Ascending aorta (tissue), 2 donors: ENCODE data around the gene HLF. TPM values are rescaled to one million over a fixed set of nuclear protein-coding genes. Genes with fewer than 3 reads are reported as not detected.

Experiments used
- DNase-seq, 2 donors: peaks; one replicate each; pipeline ENCODE4 v3.0.0-alpha.2; 2019; ENCODE audit warnings: low spot score in 2 of 2
- H3K27ac ChIP-seq, 2 donors: fragments of 200-600 bp; sonication (generic); one replicate each; pipeline ENCODE4 v1.5.1; 2016 to 2017; ENCODE audit warnings: mild to moderate bottlenecking in 1 of 2
- H3K27me3 ChIP-seq: fragments of 200-600 bp; sonication (generic); one replicate; pipeline ENCODE4 v1.5.1; 2017
- H3K36me3 ChIP-seq, 2 donors: fragments of 200-600 bp; sonication (generic); one replicate each; pipeline ENCODE4 v1.5.1; 2016
- H3K4me1 ChIP-seq, 2 donors: fragments of 200-600 bp; sonication (generic); one replicate each; pipeline ENCODE4 v1.5.1; 2016 to 2017; ENCODE audit warnings: mild to moderate bottlenecking in 1 of 2
- H3K4me3 ChIP-seq, 2 donors: fragments of 200-600 bp; sonication (generic); one replicate each; pipeline ENCODE4 v1.5.1; 2016 to 2017; ENCODE audit warnings: mild to moderate bottlenecking in 1 of 2
- H3K9me3 ChIP-seq, 2 donors: fragments of 200-600 bp; sonication (generic); one replicate each; pipeline ENCODE4 v1.5.1; 2016
- intact Hi-C: fragments of 100-400 bp; cut with DNase I; formaldehyde crosslinking; loops from one replicate; pipeline ENCODE4 v1.15.1; 2023
- total RNA-seq: library from RNA; depleted of rRNA; stranded (reverse); fragments of >200 nt; gene quantifications from one replicate; pipeline ENCODE4 v1.1.0, GENCODE V29; 2016
- TF ChIP-seq, protein P1 (sequence below), 3 experiments: fragments of 200-600 bp in 2 of 3; fragments of 450-650 bp in 1 of 3; sonication (generic) in 2 of 3; IDR thresholded peaks; one replicate each; pipeline ENCODE4 v1.5.1; 2016 to 2019; ENCODE audit warnings: antibody characterized with exemption in 3 of 3, mild to moderate bottlenecking in 1 of 3, moderate library complexity in 1 of 3

HLF gene
- total RNA-seq, 1 donor from 2014 or later = 11.3 TPM

- intact Hi-C loops = no loop called here
- Histone ChIP-seq H3K27me3 (no peaks in the 10 kb centered on the region), H3K4me1 (no peaks in the 10 kb centered on the region), H3K9me3 (no peaks in the 10 kb centered on the region), H3K4me3 (no peak overlapping the region), H3K36me3 (peaks cover 0 to 21% of the 10 kb centered on the region in 2 donors), H3K27ac (no peak overlapping the region)
- DNase-seq = no peak
- TF ChIP-seq, protein P1, sequence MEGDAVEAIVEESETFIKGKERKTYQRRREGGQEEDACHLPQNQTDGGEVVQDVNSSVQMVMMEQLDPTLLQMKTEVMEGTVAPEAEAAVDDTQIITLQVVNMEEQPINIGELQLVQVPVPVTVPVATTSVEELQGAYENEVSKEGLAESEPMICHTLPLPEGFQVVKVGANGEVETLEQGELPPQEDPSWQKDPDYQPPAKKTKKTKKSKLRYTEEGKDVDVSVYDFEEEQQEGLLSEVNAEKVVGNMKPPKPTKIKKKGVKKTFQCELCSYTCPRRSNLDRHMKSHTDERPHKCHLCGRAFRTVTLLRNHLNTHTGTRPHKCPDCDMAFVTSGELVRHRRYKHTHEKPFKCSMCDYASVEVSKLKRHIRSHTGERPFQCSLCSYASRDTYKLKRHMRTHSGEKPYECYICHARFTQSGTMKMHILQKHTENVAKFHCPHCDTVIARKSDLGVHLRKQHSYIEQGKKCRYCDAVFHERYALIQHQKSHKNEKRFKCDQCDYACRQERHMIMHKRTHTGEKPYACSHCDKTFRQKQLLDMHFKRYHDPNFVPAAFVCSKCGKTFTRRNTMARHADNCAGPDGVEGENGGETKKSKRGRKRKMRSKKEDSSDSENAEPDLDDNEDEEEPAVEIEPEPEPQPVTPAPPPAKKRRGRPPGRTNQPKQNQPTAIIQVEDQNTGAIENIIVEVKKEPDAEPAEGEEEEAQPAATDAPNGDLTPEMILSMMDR (IDR thresholded peaks at IDR 0.05) = no peak
These were observed 51.7 kb downstream of the HLF start for GRCh38 chr17:55316499-55316898.

- Histone ChIP-seq H3K27me3 (no peaks in the 10 kb centered on the region), H3K27ac (no peak overlapping the region), H3K9me3 (no peaks in the 10 kb centered on the region), H3K4me1 (no peaks in the 10 kb centered on the region), H3K4me3 (no peak overlapping the region), H3K36me3 (peaks cover 0 to 21% of the 10 kb centered on the region in 2 donors)
- TF ChIP-seq, protein P1 (IDR thresholded peaks at IDR 0.05) = no peak
- DNase-seq = no peak
- intact Hi-C loops = no loop called here
These were observed 52.5 kb downstream of the HLF start for GRCh38 chr17:55317284-55317683.

DNA sequence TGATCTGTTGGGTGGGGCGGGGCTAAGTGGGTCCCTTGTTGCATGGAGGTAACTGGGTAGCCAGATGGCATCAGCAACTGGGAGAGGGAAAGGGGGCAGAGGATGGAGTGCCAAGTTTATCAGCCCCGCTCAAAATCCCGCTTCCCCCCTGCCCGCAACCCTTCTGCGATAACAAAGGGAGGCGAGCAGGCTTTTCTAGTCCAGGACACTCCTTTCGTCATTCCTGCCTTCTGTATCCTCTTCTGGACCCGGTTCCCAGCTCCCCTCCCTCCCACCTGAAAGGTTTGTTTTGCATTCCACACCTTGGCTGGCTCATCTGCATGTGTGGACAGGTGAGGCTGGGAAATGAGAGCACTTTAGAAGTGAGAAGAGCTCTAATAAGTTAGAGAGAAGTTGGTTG, 53.3 kb downstream of the HLF start:
- DNase-seq = no peak
- no peaks in the 10 kb centered on the region for H3K27me3 ChIP-seq
- no peak overlapping the region for H3K27ac ChIP-seq
- H3K36me3 ChIP-seq = peaks cover 0 to 21% of the 10 kb centered on the region in 2 donors
- H3K4me1 ChIP-seq = no peaks in the 10 kb centered on the region
- no peaks in the 10 kb centered on the region for H3K9me3 ChIP-seq
- intact Hi-C loops = no loop called here
- TF ChIP-seq, protein P1 (IDR thresholded peaks at IDR 0.05) = no peak
- no peak overlapping the region for H3K4me3 ChIP-seq

DNA sequence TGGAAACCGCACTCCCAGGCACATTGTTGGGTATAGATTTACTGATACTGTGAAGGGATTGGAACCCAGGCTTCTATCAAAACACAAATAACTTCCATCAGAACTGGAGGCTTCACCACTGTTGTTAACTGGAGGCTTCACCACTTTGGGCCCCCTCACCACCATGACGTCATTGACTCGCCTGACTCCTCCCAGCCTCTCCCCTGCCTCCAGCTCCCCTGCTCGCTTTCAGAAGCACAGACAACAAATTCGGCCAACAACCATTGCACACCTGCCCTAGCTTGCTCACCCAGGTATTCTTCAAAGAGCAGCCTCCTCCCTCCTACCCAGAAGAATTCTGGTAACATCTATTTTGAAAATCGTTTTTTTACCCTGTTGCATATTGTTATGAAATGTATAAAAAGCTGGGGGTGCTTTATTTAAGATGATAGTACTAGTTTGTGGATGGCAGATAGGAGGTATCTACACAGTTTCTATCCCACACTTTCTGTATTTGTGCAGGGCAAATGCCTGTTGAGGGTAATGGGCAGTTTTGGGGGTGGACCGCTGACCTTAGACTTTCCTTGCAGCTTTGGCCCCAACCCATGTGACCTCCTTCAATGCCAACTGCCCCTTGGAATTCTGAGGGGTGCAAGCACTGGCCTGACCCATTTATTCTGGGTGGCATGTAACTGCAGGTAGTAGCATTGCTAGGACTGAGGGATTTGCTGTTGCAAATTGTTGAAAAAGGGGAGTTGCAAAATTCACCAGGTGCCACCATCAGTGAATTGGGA, 54.1 kb downstream of the HLF start:
- intact Hi-C loops = no loop called here
- no peak overlapping the region for H3K4me3 ChIP-seq
- H3K9me3 ChIP-seq = no peaks in the 10 kb centered on the region
- H3K4me1 ChIP-seq = no peaks in the 10 kb centered on the region
- peaks cover 0 to 21% of the 10 kb centered on the region in 2 donors for H3K36me3 ChIP-seq
- no peak for DNase-seq
- H3K27me3 ChIP-seq = no peaks in the 10 kb centered on the region
- no peak overlapping the region for H3K27ac ChIP-seq
- TF ChIP-seq, protein P1 (IDR thresholded peaks at IDR 0.05) = no peak

DNA sequence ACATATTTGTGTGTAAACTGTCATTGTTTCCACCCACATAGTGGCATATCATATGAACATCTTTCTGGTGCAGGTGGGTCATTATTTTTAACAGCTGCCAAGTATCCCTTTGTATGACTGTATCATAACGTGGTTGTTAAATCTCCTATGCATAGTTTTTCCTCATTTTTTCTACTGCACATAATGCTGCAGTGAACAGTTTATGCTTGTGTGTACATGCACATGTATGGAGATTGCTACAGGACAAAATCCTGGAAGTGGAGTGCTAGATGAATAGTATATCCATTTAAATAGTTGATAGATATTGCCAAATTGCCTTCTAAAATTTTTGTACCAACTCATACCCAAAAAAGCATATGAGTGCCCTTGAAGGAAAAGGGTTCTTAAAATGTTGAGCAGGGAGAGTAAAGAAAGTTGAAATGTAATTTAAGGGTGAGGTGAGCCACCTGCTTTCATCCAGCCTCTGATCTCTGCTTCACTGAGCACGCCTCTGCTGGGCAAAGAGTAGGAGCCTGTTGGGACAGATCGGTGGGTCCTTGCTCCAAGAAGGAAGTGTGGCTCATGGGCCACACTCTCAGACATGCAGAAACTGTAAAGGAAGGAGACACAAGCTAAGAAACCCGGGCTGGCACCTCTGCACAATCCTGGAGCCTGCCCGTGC, 55.3 kb downstream of the HLF start:
- H3K4me3 ChIP-seq = peak overlapping the region; percentile 6 to 22
- H3K27me3 ChIP-seq = no peaks in the 10 kb centered on the region
- no peak for DNase-seq
- H3K4me1 ChIP-seq = no peaks in the 10 kb centered on the region
- H3K36me3 ChIP-seq = peaks cover 0 to 16% of the 10 kb centered on the region in 2 donors
- peak overlapping the region; percentile 65 to 67 for H3K27ac ChIP-seq
- H3K9me3 ChIP-seq = no peaks in the 10 kb centered on the region
- intact Hi-C loops = no loop called here
- TF ChIP-seq, protein P1 (IDR thresholded peaks at IDR 0.05) = no peak
